ENCODE data around the gene TEAD4. TPM values are rescaled to one million over a fixed set of nuclear protein-coding genes. Genes with fewer than 3 reads are reported as not detected.

The TEAD4 gene
- total RNA-seq, 2 experiments from 2014 or later = not detected

DNA sequence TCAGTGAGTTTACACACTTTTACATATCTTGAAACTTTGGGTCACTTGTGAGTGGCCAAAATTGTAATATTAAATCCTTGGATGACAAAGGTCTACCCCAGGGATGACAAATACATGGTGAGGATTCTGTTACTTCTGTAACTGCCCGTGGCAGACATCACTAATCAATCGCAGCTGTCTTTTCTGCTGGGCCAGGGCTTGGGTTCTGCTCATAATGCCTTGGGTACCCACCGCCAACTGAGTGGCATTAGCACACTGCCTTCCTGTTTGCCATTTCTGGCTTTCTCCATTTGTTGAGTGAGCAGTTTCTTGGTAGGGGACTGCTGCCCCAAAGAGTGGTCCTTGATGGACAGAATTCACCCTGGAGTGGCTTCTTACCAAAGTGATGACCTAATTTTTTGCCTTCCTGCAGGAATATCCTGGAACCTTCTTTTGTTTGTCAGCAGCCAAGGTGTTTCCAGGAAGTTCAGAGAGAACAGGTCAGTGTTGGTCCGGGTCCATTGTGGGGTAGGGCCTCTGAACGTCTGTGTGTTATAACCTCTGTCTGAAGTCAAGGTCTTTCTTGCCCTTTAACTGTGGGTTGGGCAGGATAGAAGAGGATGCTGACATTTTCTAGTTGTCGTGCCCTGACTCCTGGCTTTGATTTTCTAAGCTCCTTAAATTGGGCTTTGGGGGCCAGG, 124.2 kb downstream of the TEAD4 start:
- BruUV-seq (replicated peaks) = no TSS peak

DNA sequence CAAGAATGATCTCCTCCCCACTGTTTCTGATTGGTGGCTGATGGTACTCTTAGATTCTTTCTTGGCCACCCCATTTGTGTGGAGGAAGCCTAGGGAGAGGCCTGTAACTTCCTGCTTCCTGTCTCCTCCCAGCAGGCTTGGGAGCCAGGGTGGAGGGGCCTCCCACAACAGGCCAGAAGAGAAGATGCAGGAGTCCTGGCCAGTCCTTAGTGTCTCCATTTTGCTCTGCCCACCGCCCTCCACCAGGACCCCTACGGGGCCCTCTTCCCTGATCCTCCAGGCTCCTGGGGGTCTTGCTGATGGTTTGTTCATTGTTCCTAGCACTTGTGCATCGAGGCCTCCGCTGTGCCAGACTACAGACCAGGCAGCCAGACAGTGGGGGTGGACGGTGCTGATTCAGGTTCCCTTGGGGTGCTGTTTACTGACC, 124.7 kb downstream of the TEAD4 start:
- H4K20me1 ChIP-seq (ENCODE audit: insufficient read depth, low read length) = no peaks in the 10 kb centered on the region
- ChIA-PET CTCF (ENCODE audit: unreplicated experiment) (no interaction called here), POLR2A (no interaction called here)
- H3K27ac ChIP-seq (ENCODE audit: low read depth, low read length, poor library complexity, severe bottlenecking) = no peak overlapping the region
- H3K4me1 ChIP-seq (ENCODE audit: insufficient read depth, low read length, poor library complexity, severe bottlenecking) = no peaks in the 10 kb centered on the region
- H3K4me3 ChIP-seq (ENCODE audit: low read depth, low read length, poor library complexity, severe bottlenecking) = no peak overlapping the region
- TF ChIP-seq, protein P1, sequence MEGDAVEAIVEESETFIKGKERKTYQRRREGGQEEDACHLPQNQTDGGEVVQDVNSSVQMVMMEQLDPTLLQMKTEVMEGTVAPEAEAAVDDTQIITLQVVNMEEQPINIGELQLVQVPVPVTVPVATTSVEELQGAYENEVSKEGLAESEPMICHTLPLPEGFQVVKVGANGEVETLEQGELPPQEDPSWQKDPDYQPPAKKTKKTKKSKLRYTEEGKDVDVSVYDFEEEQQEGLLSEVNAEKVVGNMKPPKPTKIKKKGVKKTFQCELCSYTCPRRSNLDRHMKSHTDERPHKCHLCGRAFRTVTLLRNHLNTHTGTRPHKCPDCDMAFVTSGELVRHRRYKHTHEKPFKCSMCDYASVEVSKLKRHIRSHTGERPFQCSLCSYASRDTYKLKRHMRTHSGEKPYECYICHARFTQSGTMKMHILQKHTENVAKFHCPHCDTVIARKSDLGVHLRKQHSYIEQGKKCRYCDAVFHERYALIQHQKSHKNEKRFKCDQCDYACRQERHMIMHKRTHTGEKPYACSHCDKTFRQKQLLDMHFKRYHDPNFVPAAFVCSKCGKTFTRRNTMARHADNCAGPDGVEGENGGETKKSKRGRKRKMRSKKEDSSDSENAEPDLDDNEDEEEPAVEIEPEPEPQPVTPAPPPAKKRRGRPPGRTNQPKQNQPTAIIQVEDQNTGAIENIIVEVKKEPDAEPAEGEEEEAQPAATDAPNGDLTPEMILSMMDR (conservative IDR thresholded peaks at IDR 0.05; ENCODE audit: low read length) = no peak
- no peak for TF ChIP-seq EZH2phosphoT487 (IDR thresholded peaks at IDR 0.05; ENCODE audit: borderline replicate concordance, low read depth, low read length)
- no peaks in the 10 kb centered on the region for H3K9me3 ChIP-seq (ENCODE audit: low read length)
- no peak overlapping the region; the same call in 1 of the 2 replicates for H2AFZ ChIP-seq (ENCODE audit: low read length)
- H3K79me2 ChIP-seq (ENCODE audit: insufficient read depth, low read depth, low read length) = no peaks in the 10 kb centered on the region
- no peak overlapping the region for H3K4me2 ChIP-seq (ENCODE audit: low read length)
- no peaks in the 10 kb centered on the region for H3K9me2 ChIP-seq (ENCODE audit: insufficient read depth, low read length)
- no peak for DNase-seq (ENCODE audit: low spot score)
- intact Hi-C loops (cut with micrococcal nuclease; ENCODE audit: unreplicated experiment) = no loop called here
- no peaks in the 10 kb centered on the region for H3K36me3 ChIP-seq (ENCODE audit: insufficient read depth, low read length)
- BruUV-seq (replicated peaks) = no TSS peak

More for the DNA sequence above, 124.2 kb downstream of the TEAD4 start:
- TF ChIP-seq, protein P1 (conservative IDR thresholded peaks at IDR 0.05; ENCODE audit: low read length) = no peak
- TF ChIP-seq EZH2phosphoT487 (IDR thresholded peaks at IDR 0.05; ENCODE audit: borderline replicate concordance, low read depth, low read length) = no peak
- H3K79me2 ChIP-seq (ENCODE audit: insufficient read depth, low read depth, low read length) = no peaks in the 10 kb centered on the region
- no peak overlapping the region; the same call in 1 of the 2 replicates for H2AFZ ChIP-seq (ENCODE audit: low read length)
- no peaks in the 10 kb centered on the region for H3K4me1 ChIP-seq (ENCODE audit: insufficient read depth, low read length, poor library complexity, severe bottlenecking)
- intact Hi-C loops (cut with micrococcal nuclease; ENCODE audit: unreplicated experiment) = no loop called here
- H3K4me2 ChIP-seq (ENCODE audit: low read length) = no peak overlapping the region
- no peaks in the 10 kb centered on the region for H4K20me1 ChIP-seq (ENCODE audit: insufficient read depth, low read length)
- no peaks in the 10 kb centered on the region for H3K9me2 ChIP-seq (ENCODE audit: insufficient read depth, low read length)
- H3K4me3 ChIP-seq (ENCODE audit: low read depth, low read length, poor library complexity, severe bottlenecking) = no peak overlapping the region
- no peak for DNase-seq (ENCODE audit: low spot score)
- H3K27ac ChIP-seq (ENCODE audit: low read depth, low read length, poor library complexity, severe bottlenecking) = no peak overlapping the region
- no peaks in the 10 kb centered on the region for H3K36me3 ChIP-seq (ENCODE audit: insufficient read depth, low read length)
- ChIA-PET POLR2A (interaction anchor here (0.6 kb wide), 1 partner anchor 422 kb away, joined by 3 read pairs; no protein-coding TSS in a partner anchor), CTCF (ENCODE audit: unreplicated experiment) (no interaction called here)
- H3K9me3 ChIP-seq (ENCODE audit: low read length) = no peaks in the 10 kb centered on the region

DNA sequence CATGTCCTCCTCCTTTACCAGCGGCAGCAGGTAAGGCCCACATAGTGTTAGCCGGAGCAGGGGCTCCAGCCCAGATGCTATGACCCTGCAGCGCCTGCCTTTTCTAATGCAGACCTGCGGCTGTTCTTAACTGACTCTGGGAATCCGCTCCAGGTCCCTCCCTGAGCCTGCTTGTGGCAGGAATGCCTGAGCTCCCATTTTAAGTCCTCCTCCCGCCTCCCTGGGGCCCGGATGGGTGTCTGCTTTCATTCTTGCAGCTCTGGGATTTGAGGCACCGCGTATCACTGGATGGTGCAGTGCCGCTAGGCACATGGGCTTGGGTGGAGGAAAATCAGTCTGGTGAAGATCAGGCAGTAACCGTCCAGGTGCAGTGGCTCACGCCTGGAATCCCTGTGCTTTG, 125.5 kb downstream of the TEAD4 start:
- no peak for DNase-seq (ENCODE audit: low spot score)
- no peak overlapping the region for H2AFZ ChIP-seq (ENCODE audit: low read length)
- no peaks in the 10 kb centered on the region for H4K20me1 ChIP-seq (ENCODE audit: insufficient read depth, low read length)
- intact Hi-C loops (cut with micrococcal nuclease; ENCODE audit: unreplicated experiment) = no loop called here
- H3K4me3 ChIP-seq (ENCODE audit: low read depth, low read length, poor library complexity, severe bottlenecking) = no peak overlapping the region
- H3K9me3 ChIP-seq (ENCODE audit: low read length) = no peaks in the 10 kb centered on the region
- H3K4me1 ChIP-seq (ENCODE audit: insufficient read depth, low read length, poor library complexity, severe bottlenecking) = no peaks in the 10 kb centered on the region
- ChIA-PET POLR2A (no interaction called here), CTCF (ENCODE audit: unreplicated experiment) (no interaction called here)
- no peak overlapping the region for H3K27ac ChIP-seq (ENCODE audit: low read depth, low read length, poor library complexity, severe bottlenecking)
- BruUV-seq (replicated peaks) = no TSS peak
- H3K79me2 ChIP-seq (ENCODE audit: insufficient read depth, low read depth, low read length) = no peaks in the 10 kb centered on the region
- TF ChIP-seq EZH2phosphoT487 (IDR thresholded peaks at IDR 0.05; ENCODE audit: borderline replicate concordance, low read depth, low read length) = no peak
- TF ChIP-seq, protein P1 (conservative IDR thresholded peaks at IDR 0.05; ENCODE audit: low read length) = no peak
- no peaks in the 10 kb centered on the region for H3K36me3 ChIP-seq (ENCODE audit: insufficient read depth, low read length)
- no peaks in the 10 kb centered on the region for H3K9me2 ChIP-seq (ENCODE audit: insufficient read depth, low read length)
- H3K4me2 ChIP-seq (ENCODE audit: low read length) = no peak overlapping the region

All from OCI-LY7 (cell line).